Tibial nerve (tissue), 4 donors: Measurements from ENCODE around the gene LTC4S.

Source experiments
- EP300 ChIP-seq, 2 donors: sonication (generic); formaldehyde crosslinking; IDR thresholded peaks; one replicate each; pipeline ENCODE4 v1.6.1; 2017; ENCODE audit warnings: antibody characterized with exemption in 2 of 2, mild to moderate bottlenecking in 1 of 2
- POLR2A ChIP-seq, 2 donors: fragments of 450-650 bp; IDR thresholded peaks; one replicate each; pipeline ENCODE4 v1.6.1; 2017; ENCODE audit warnings: antibody characterized with exemption in 2 of 2, mild to moderate bottlenecking in 2 of 2, moderate library complexity in 2 of 2
- TF ChIP-seq, protein P1 (sequence below), 5 experiments: fragments of 200-600 bp in 3 of 5; fragments of 450-650 bp in 2 of 5; sonication (generic) in 3 of 5; IDR thresholded peaks; one replicate each; pipeline ENCODE4 v1.5.1; 2016 to 2019; ENCODE audit warnings: antibody characterized with exemption in 5 of 5, mild to moderate bottlenecking in 3 of 5, moderate library complexity in 2 of 5

DNA sequence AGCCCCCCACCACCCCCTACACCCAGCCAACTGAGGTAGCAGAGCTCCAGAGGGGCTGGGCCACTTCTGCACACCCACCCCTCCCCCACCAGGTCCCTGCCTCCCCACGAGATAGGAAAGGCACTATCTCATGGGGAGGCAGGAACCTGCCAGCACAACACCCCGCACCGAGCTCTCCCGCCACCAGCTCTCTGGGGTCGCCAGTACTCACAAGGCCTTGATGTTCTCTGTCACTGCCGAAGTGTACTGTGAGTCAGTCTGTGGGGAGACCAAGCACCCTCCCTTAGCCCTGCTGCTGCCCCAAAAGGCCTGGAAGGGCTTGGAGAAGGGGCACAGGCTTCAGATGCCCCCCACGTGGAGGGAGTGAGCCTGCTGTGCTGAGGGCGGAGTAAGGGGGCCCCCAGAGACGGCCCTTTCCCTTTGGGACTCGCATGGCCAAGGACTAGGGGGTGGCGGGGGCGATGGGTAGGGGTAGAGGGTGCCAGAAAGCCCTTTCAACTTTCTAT, 7.0 kb downstream of the LTC4S start:
- TF ChIP-seq, protein P1, sequence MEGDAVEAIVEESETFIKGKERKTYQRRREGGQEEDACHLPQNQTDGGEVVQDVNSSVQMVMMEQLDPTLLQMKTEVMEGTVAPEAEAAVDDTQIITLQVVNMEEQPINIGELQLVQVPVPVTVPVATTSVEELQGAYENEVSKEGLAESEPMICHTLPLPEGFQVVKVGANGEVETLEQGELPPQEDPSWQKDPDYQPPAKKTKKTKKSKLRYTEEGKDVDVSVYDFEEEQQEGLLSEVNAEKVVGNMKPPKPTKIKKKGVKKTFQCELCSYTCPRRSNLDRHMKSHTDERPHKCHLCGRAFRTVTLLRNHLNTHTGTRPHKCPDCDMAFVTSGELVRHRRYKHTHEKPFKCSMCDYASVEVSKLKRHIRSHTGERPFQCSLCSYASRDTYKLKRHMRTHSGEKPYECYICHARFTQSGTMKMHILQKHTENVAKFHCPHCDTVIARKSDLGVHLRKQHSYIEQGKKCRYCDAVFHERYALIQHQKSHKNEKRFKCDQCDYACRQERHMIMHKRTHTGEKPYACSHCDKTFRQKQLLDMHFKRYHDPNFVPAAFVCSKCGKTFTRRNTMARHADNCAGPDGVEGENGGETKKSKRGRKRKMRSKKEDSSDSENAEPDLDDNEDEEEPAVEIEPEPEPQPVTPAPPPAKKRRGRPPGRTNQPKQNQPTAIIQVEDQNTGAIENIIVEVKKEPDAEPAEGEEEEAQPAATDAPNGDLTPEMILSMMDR (IDR thresholded peaks at IDR 0.05), result no peak
- TF ChIP-seq POLR2A (IDR thresholded peaks at IDR 0.05), result no peak
- TF ChIP-seq EP300 (IDR thresholded peaks at IDR 0.05), result no peak
